ENCODE measurements around the gene RFNG. TPM values are rescaled to one million over a fixed set of nuclear protein-coding genes. Genes with fewer than 3 reads are reported as not detected.

Gene RFNG
- 33.0 and 46.5 TPM in 2 replicates for total RNA-seq

GRCh38 chr17:82051776-82052637 lies at the start of gene RFNG, which contains the start of gene GPS1:
Gene RFNG (minus strand): TSS chr17:82051811. CDS start chr17:82051766, 45 bp downstream.
Gene GPS1 (plus strand): TSS chr17:82051898. CDS start chr17:82051932, 34 bp downstream.

GRCh38 chr17:82098169-82098938 lies 46.7 kb upstream of the RFNG start, which contains the start of gene FASN:
Gene FASN (minus strand): TSS chr17:82098236. CDS start chr17:82096445, 1,791 bp downstream.

GRCh38 chr17:82065638-82066303 lies 14.2 kb upstream of the RFNG start, which contains the start of gene DUS1L:
Gene DUS1L (minus strand): TSS chr17:82065804. CDS start chr17:82065059, 745 bp downstream.

GRCh38 chr17:82037092-82037888 lies 14.3 kb downstream of the RFNG start, which contains the start of gene DCXR:
Gene DCXR (minus strand): TSS chr17:82037697. CDS start chr17:82037682, 15 bp downstream.

GRCh38 chr17:82031303-82031884 lies 20.2 kb downstream of the RFNG start, which contains the start of gene RAC3:
Gene RAC3 (plus strand): TSS chr17:82031678. CDS start chr17:82031762, 84 bp downstream.

GRCh38 chr17:82022981-82023446 lies 28.6 kb downstream of the RFNG start, which contains the start of gene LRRC45:
Gene LRRC45 (plus strand): TSS chr17:82023305. CDS start chr17:82023644, 339 bp downstream.

GRCh38 chr17:82022310-82022980 lies 29.2 kb downstream of the RFNG start, which contains the start of gene CENPX:
Gene CENPX (minus strand): TSS chr17:82022878. CDS start chr17:82022861, 17 bp downstream.

Other genes starting within 250 kb of the RFNG start
- gene GCGR, start 247.7 kb downstream of the RFNG start, total RNA-seq = not detected in 2 replicates
- 66.7 and 93.8 TPM in 2 replicates for gene MCRIP1, start 218.5 kb downstream of the RFNG start, total RNA-seq
- not detected in 2 replicates for gene PPP1R27, start 216.8 kb downstream of the RFNG start, total RNA-seq
- gene P4HB, start 191.3 kb downstream of the RFNG start, total RNA-seq = 1,203 and 2,037 TPM in 2 replicates
- gene ARHGDIA, start 180.5 kb downstream of the RFNG start, total RNA-seq = 82.1 and 158 TPM in 2 replicates
- gene ALYREF, start 160.2 kb downstream of the RFNG start, total RNA-seq = 87.2 and 113 TPM in 2 replicates
- gene ANAPC11, start 160.1 kb downstream of the RFNG start, total RNA-seq = 128 and 147 TPM in 2 replicates
- 0.33 and 0.39 TPM in 2 replicates for gene NPB, start 149.6 kb downstream of the RFNG start, total RNA-seq
- gene PCYT2, start 140.4 kb downstream of the RFNG start, total RNA-seq = 22.0 and 51.3 TPM in 2 replicates
- 27.1 and 38.8 TPM in 2 replicates for gene SIRT7, start 133.6 kb downstream of the RFNG start, total RNA-seq
- 5.9 and 11.4 TPM in 2 replicates for gene MAFG, start 124.1 kb downstream of the RFNG start, total RNA-seq
- 99.3 and 195 TPM in 2 replicates for gene PYCR1, start 114.5 kb downstream of the RFNG start, total RNA-seq
- gene MYADML2, start 104.6 kb downstream of the RFNG start, total RNA-seq = not detected in 2 replicates
- not detected in 2 replicates for gene NOTUM, start 90.6 kb downstream of the RFNG start, total RNA-seq
- gene ASPSCR1, start 74.2 kb downstream of the RFNG start, total RNA-seq = 21.0 and 25.9 TPM in 2 replicates
- 13.7 and 40.7 TPM in 2 replicates for gene CENPX, start 28.9 kb downstream of the RFNG start, total RNA-seq
- gene LRRC45, start 28.5 kb downstream of the RFNG start, total RNA-seq = 13.0 and 18.0 TPM in 2 replicates
- gene RAC3, start 20.1 kb downstream of the RFNG start, total RNA-seq = 19.3 and 31.4 TPM in 2 replicates
- gene DCXR, start 14.1 kb downstream of the RFNG start, total RNA-seq = 67.1 and 71.8 TPM in 2 replicates
- gene GPS1, start 87 bp upstream of the RFNG start, total RNA-seq = 87.2 and 180 TPM in 2 replicates
- gene DUS1L, start 14.0 kb upstream of the RFNG start, total RNA-seq = 54.2 and 70.5 TPM in 2 replicates
- 67.1 and 186 TPM in 2 replicates for gene FASN, start 46.4 kb upstream of the RFNG start, total RNA-seq
- 18.2 and 31.0 TPM in 2 replicates for gene CCDC57, start 161.0 kb upstream of the RFNG start, total RNA-seq
- 87.9 and 172 TPM in 2 replicates for gene SLC16A3, start 177.2 kb upstream of the RFNG start, total RNA-seq
- 51.4 and 65.6 TPM in 2 replicates for gene CSNK1D, start 221.9 kb upstream of the RFNG start, total RNA-seq

All from placental epithelial cell (primary cell).